Activated naive CD4-positive, alpha-beta T cell treated with anti-CD3 and anti-CD28 coated beads, Interleukin-2, amount 50 U/mL, for 16 hours (primary cell): ENCODE data around the gene DENND2A.

Experiments
- DNase-seq: peaks from one replicate; pipeline ENCODE4 v3.0.0-alpha.2; 2020

Gene DENND2A

DNA sequence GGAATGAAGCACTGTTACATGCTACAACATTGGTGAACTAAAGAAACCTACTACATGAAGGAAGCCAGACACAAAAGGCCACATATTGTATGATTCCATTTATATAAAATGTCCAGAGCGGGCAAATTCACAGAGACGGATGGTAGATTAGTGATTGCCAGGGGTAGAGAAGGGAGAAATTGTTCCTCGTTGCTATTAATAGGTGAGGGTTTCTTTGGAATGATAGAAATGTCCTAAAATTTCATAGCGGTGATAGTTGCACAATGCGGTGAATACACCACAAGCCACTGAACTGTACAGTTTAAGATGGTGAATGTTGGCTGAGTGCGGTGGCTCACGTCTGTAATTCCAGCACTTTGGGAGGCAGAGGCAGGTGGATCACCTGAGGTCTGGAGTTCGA lies 29.0 kb downstream of the DENND2A start:
- no peak for DNase-seq

DNA sequence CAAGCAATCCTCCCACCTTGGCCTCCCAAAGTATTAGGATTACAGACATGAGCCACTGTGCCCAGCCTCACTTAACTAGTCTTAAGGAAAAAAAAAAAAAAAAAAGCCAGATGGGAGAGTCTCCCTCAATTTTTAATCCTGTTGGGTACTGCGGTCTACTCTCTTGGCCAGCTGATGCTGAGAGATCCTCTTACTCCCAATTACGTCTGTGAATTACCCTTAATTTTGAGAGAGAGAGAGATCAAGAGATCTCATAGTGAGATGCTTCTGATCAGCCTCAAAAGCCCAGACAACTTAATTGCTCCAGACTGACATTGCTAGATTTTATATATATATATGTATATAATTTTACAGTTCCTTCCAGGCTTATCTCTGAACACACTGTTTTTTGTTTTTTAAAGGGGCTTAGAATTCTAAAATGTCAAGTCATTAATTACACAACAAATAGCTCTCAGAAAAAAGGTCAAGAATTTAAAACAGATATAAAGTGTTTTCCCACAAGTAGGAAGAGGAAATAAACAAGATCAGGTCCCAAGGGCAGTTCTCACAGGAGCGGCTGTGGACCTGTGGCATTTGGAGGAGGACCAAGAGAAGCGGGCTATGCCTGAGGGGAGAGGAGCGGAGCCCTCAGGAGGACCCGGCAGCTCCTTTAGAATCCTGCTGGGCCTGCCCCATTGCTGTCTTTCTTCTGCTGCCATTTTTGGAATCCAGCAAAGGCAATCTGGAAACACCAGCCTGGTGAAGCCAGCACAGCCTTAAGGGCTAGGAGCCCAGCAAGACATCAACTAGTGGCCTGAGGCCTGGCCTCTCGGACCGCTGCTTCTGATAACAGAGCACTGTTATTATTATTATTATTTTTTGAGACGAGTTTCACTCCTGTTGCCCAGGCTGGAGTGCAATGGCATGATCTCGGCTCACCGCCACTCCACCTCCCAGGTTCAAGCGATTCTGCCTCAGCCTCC lies 30.1 kb downstream of the DENND2A start:
- no peak for DNase-seq

- no peak for DNase-seq
Measured at GRCh38 chr7:140609646-140610045, 31.0 kb downstream of the DENND2A start.

GRCh38 chr7:140607441-140607989 lies 33.1 kb downstream of the DENND2A start:
- no peak for DNase-seq

GRCh38 chr7:140605337-140605736 lies 35.3 kb downstream of the DENND2A start:
- no peak for DNase-seq

DNA sequence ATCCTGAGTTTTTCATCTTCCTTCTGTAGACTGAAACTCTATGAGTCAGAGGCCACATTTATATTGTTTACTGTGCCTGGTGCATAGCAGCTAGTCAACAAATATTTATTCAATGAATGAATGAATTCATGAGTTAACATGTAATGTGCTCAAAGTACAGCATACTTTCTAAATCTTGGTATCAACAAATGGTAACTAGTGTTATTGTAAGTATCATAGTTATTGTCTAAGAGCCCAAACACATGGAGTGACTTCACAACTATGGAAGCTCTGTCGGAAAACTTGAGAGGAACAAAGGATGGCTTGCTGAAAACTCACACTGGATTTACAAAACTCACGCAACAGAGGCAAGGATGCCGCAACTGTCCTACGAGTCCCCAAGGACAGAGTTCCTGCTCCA lies 35.9 kb downstream of the DENND2A start:
- no peak for DNase-seq

GRCh38 chr7:140604076-140604475 lies 36.5 kb downstream of the DENND2A start:
- DNase-seq: no peak

- DNase-seq: no peak
Measured at GRCh38 chr7:140601566-140602174, 38.9 kb downstream of the DENND2A start.

DNA sequence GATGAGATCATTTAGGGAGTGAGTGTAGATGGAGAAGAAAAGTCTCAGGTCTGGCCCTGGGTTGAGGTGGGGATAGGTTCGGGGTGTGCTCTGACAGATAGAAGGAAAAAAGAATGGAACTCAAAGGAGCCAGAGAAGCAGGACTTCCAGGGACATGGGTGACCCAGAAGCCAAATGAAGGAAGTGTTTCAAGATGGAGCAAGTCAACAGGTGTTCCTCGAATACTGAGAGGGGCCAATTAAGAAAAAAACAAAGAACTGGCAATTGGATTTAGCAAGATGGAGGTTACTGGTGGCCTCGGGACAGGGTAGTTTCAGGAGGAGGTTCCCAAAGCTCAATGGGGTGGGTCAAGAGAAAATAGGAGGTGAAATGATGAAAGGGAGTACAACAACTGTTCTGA lies 40.3 kb downstream of the DENND2A start:
- no peak for DNase-seq

GRCh38 chr7:140597428-140597949 lies 43.1 kb downstream of the DENND2A start:
- DNase-seq: no peak

DNA sequence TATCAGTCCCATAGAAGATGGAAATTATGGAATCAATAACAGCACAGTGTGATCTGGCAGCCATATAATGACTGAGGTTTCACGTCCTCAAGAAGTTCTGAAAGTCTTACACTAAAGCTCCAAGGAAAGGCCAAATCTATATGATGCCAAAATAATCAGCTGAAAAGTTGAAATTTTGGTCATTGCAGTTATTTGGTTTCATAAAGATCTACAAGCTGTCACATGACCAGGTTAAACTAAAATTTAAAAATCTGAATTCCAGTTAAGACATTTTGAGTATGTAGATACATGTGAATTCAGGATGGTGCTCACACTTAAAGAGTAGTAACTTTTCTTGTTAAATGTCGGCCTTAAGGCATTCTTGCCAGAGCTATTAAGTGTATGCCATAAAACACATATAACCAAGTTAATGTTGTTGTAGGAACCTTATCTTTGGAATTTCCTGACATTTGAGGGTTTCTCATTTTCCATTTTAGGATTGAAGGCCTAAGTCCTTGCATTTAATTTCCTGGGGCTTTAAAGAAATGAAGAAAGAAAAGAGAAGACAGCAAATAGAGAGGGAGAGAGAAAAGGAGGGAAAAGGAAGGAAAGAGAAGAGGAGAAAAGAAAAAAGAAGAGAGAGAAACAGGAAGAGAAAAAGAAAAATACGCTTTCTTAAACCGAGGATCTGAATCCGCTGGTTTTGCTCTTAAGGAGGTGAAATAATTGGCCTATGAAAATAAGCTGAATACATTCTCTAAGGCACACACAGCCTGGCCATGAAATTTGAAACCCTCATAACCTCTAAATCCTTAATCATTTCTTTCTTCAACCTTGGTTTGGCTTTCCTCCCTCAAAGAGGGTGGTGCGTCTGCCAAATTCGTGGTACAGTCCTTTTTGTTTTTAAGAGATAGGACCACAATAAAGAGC lies 43.8 kb downstream of the DENND2A start:
- DNase-seq: no peak

- DNase-seq: no peak
Measured at GRCh38 chr7:140595468-140596092, 45.0 kb downstream of the DENND2A start.

DNA sequence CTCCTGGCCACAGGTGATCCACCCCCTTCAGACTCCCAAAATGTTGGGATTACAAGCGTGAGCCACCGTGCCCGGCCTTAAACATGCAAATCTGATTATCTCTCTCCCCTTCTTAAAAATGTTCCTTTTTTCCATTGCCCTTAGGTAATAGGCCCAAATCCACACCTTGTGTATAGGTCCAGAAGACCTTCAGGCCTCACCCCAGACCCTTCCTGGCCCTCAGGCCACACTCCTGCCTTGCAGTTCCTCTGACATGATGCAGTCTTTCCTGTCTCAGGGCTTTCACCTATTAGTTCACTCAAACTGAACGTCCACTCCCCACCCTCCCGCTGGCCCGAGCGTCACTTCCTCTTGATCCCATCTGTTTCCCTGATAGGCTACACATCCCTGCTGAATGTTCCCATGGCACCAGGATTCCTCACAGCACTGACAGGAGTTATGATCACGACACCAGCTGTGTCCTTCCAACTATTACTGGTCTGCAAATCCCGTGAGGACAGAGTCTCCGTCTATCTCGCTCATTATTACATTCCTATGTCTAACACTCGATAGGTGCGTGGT lies 46.4 kb downstream of the DENND2A start:
- no peak for DNase-seq

GRCh38 chr7:140593672-140593982 lies 47.0 kb downstream of the DENND2A start:
- DNase-seq: no peak

DNA sequence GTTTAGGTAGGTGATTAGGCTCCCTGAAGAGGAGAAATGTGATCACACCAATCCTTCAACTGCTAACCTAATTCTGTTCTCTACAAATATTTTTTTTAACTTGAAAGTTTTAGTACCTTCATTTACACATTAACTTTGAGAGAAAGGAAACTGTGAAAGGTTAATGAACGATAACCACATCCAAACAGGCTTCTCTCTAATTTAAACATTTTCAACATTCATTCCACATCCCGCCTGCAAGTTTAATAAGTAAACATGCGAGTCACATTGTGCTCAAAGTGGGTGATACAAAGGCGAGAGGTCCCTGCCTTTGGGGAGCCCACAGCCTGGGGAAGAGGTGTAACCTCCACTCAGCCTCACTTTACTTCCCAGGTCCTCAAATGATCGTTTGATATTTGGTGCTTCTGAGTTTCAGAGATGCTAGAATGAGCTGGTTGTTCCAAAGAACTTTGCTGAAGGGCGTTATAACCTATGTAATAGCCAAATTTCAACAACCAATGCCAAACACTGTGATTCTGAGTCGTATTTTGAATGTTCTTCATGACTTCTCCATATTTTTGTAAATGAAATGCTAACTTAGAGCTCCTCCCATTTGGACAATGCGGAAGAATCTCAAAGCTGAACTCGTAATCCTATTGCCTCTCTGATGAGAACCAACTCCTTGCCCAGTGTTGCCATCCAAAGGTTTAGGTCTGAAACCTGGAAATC lies 47.5 kb downstream of the DENND2A start:
- DNase-seq: no peak

- no peak for DNase-seq
Measured at GRCh38 chr7:140591180-140591902, 49.3 kb downstream of the DENND2A start.

- no peak for DNase-seq
Measured at GRCh38 chr7:140587243-140587642, 53.4 kb downstream of the DENND2A start.

- DNase-seq: no peak
Measured at GRCh38 chr7:140586516-140586915, 54.1 kb downstream of the DENND2A start.

DNA sequence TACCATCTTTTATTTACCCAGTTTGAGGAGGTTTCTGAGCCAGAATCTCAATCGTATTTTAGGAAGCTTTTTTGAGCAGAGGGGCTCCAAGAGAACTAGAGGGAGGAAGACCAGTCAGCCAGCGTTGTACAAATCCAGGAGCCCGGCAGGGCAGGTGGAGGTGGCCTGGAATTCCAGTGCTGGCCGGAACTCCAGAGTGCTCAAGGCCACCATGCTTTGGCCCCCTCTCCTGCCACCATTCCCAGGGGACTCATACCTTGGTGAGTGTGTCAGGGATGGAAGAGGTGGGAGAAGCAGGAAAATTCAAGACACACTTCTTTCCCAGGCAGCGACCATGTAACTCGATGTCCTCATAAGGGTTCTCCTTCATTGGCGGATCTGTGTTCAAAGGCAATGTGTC lies 55.3 kb downstream of the DENND2A start:
- DNase-seq: no peak

DNA sequence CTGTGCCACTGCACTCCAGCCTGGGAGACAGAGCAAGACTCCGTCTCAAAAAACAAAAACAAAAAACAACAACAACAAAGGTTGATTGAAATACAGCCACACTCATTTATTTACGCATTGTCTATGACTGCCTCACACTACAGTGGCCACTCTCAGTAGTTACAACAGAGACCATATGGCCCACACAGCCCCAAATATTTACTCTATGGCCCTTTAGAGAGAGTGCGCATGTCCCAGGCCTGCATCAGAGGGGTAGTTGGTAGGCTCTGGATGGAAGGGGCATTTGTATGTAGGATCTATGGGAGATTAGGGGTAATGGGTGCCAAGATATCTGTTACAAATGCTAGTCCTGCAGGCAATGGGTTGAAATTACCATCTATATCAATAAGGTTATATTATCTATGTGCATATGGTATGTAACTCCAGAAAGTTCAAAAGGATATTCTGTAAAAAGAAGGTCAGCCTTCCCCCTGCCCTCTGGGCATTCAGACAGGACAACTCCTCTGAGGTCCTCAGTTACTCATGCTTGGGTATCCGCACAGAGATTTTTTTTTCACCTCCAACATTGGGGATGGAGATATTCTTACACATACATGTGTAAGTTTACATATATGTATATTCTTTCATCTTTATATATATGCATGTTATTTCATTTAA lies 56.3 kb downstream of the DENND2A start:
- no peak for DNase-seq
